ENCODE results near the gene TAL1.

TAL1 gene

GRCh38 chr1:47189844-47190508 is 42.0 kb downstream of the TAL1 start, which contains the start of gene PDZK1IP1:
TSS of gene PDZK1IP1 (minus strand) at chr1:47190036. CDS start at chr1:47189932, 104 bp downstream.
- no peak for DNase-seq (ENCODE audit: low read depth in 1 of 2, low spot score in 1 of 2)

GRCh38 chr1:47188791-47189785 is 42.9 kb downstream of the TAL1 start:
- no peak for DNase-seq (ENCODE audit: low read depth in 1 of 2, low spot score in 1 of 2)

- DNase-seq (ENCODE audit: low read depth in 1 of 2, low spot score in 1 of 2), result no peak
These were observed 44.1 kb downstream of the TAL1 start for GRCh38 chr1:47187926-47188250.

- DNase-seq (ENCODE audit: low read depth in 1 of 2, low spot score in 1 of 2), result no peak
These were observed 44.6 kb downstream of the TAL1 start for GRCh38 chr1:47187231-47187925.

GRCh38 chr1:47186267-47187185 is 45.5 kb downstream of the TAL1 start:
- DNase-seq (ENCODE audit: low read depth in 1 of 2, low spot score in 1 of 2), result no peak

- DNase-seq (ENCODE audit: low read depth in 1 of 2, low spot score in 1 of 2), result no peak
These were observed 47.0 kb downstream of the TAL1 start for GRCh38 chr1:47184822-47185677.

GRCh38 chr1:47184090-47184821 is 47.8 kb downstream of the TAL1 start:
- no peak for DNase-seq (ENCODE audit: low read depth in 1 of 2, low spot score in 1 of 2)

- no peak for DNase-seq (ENCODE audit: low read depth in 1 of 2, low spot score in 1 of 2)
These were observed 48.5 kb downstream of the TAL1 start for GRCh38 chr1:47183308-47184089.

GRCh38 chr1:47182676-47183235 is 49.3 kb downstream of the TAL1 start:
- no peak for DNase-seq (ENCODE audit: low read depth in 1 of 2, low spot score in 1 of 2)

GRCh38 chr1:47181955-47182675 is 49.9 kb downstream of the TAL1 start:
- DNase-seq (ENCODE audit: low read depth in 1 of 2, low spot score in 1 of 2), result no peak

- DNase-seq (ENCODE audit: low read depth in 1 of 2, low spot score in 1 of 2), result no peak
These were observed 50.7 kb downstream of the TAL1 start for GRCh38 chr1:47181095-47181954.

GRCh38 chr1:47180603-47181094 is 51.4 kb downstream of the TAL1 start:
- no peak for DNase-seq (ENCODE audit: low read depth in 1 of 2, low spot score in 1 of 2)

GRCh38 chr1:47179988-47180563 is 51.9 kb downstream of the TAL1 start:
- DNase-seq (ENCODE audit: low read depth in 1 of 2, low spot score in 1 of 2), result no peak

GRCh38 chr1:47179017-47179987 is 52.7 kb downstream of the TAL1 start:
- peak; percentile 22 to 66 for DNase-seq (ENCODE audit: low read depth in 1 of 2, low spot score in 1 of 2)

GRCh38 chr1:47178654-47179016 is 53.4 kb downstream of the TAL1 start:
- DNase-seq (ENCODE audit: low read depth in 1 of 2, low spot score in 1 of 2), result no peak
